ENCODE data around the gene RNF115. TPM values are rescaled to one million over a fixed set of nuclear protein-coding genes. Genes with fewer than 3 reads are reported as not detected.
A peak's percentile ranks its signal among the peaks of the same experiment; 100 is the strongest.

Gene RNF115
- total and polyA plus RNA-seq, 7 donors: 3.0 to 41.8 (median 16.6) TPM

GRCh38 chr1:145859491-145860023 lies 35.7 kb upstream of the RNF115 start:
- peaks cover 16 to 26% (median 18%) of the 10 kb centered on the region in 4 donors for H3K36me3 ChIP-seq
- peak; percentile 97 for DNase-seq
- 0% methylated on average over 41 of the region's 41 CpGs for WGBS, 2 donors
- intact Hi-C loops (cut with DNase I): loop anchor here (5.0 kb wide), 3 partner anchors 33 to 98 kb away; partner anchors contain the start of genes LIX1L and PEX11B
- H3K4me1 ChIP-seq: peaks cover 0 to 23% (median 20%) of the 10 kb centered on the region in 4 donors
- H3K27ac ChIP-seq: peak overlapping the region; percentile 94 to 96 (median 95)
- no peaks in the 10 kb centered on the region for H3K9me3 ChIP-seq
- H3K27me3 ChIP-seq: no peaks in the 10 kb centered on the region
- peak overlapping the region; percentile 57 to 97 (median 82) for H3K4me3 ChIP-seq
- TF ChIP-seq POLR2A (IDR thresholded peaks at IDR 0.05) (peak; percentile 66 to 77), EP300 (IDR thresholded peaks at IDR 0.05) (no peak), POLR2AphosphoS5 (IDR thresholded peaks at IDR 0.05) (peak; percentile 75 to 91 (median 88))
- TF ChIP-seq, protein P1, sequence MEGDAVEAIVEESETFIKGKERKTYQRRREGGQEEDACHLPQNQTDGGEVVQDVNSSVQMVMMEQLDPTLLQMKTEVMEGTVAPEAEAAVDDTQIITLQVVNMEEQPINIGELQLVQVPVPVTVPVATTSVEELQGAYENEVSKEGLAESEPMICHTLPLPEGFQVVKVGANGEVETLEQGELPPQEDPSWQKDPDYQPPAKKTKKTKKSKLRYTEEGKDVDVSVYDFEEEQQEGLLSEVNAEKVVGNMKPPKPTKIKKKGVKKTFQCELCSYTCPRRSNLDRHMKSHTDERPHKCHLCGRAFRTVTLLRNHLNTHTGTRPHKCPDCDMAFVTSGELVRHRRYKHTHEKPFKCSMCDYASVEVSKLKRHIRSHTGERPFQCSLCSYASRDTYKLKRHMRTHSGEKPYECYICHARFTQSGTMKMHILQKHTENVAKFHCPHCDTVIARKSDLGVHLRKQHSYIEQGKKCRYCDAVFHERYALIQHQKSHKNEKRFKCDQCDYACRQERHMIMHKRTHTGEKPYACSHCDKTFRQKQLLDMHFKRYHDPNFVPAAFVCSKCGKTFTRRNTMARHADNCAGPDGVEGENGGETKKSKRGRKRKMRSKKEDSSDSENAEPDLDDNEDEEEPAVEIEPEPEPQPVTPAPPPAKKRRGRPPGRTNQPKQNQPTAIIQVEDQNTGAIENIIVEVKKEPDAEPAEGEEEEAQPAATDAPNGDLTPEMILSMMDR (IDR thresholded peaks at IDR 0.05): no peak

- H3K4me3 ChIP-seq: peak within 1 kb of the TSS; percentile 57 to 97 (median 82)
- intact Hi-C loops (cut with DNase I): loop anchor here (5.0 kb wide), 3 partner anchors 33 to 98 kb away; partner anchors contain the start of genes LIX1L and PEX11B
- peaks cover 21 to 32% (median 24%) of the 10 kb centered on the region in 4 donors for H3K36me3 ChIP-seq
- peak; percentile 98 for DNase-seq
- H3K9me3 ChIP-seq: no peaks in the 10 kb centered on the region
- no peaks in the 10 kb centered on the region for H3K27me3 ChIP-seq
- H3K4me1 ChIP-seq: peaks cover 0 to 23% (median 20%) of the 10 kb centered on the region in 4 donors
- peak within 1 kb of the TSS; percentile 94 to 96 (median 95) for H3K27ac ChIP-seq
- no peak for TF ChIP-seq EP300 (IDR thresholded peaks at IDR 0.05)
- TF ChIP-seq POLR2A (IDR thresholded peaks at IDR 0.05): peak; percentile 73 to 81
- TF ChIP-seq POLR2AphosphoS5 (IDR thresholded peaks at IDR 0.05): peak; percentile 89 to 94 (median 94)
- WGBS, 2 donors: 0 to 1% methylated on average over 42 of the region's 42 CpGs
Measured at GRCh38 chr1:145858901-145859490, 35.1 kb upstream of the RNF115 start, which contains the start of gene PIAS3. Gene PIAS3, minus strand, starts transcription at chr1:145859081. Its CDS starts 91 bp downstream, at chr1:145858990.

DNA sequence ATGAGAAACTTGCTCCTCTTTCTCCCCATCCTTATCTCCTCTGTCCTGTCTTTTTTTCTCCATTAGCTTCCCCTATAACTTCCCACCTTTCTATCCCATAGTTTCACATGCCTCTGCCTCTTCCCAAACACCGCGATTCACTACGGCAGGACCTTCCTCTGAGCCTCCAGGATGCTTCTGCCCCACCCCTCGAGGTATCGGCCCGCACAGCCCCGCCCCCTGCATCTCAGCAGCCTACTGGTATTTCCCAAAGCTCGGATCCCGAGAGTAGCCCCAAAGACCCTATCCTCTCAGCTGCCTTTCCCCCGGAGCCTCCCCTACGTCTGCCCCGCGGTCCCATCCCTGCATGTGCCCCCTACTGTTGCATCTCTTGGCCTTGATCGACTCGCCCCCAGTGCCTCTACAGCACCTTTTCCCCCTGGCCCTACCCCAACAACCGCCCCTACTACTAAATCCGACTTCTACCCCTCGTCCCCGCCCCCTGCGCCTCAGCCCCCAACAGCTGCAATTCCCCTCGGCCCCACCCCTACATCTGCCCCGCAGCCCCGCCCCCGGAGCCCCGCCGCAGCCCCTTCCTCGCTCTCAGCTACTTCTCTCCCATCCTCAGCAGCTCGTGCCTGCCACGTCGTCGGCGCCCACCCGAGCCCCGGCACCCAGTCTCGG lies 34.5 kb upstream of the RNF115 start:
- WGBS, 2 donors: 1% methylated on average over 35 of the region's 35 CpGs
- Histone ChIP-seq H3K27ac (peak overlapping the region; percentile 94 to 96 (median 95)), H3K4me3 (peak overlapping the region; percentile 57 to 97 (median 82)), H3K36me3 (peaks cover 27 to 38% (median 29%) of the 10 kb centered on the region in 4 donors), H3K27me3 (no peaks in the 10 kb centered on the region), H3K4me1 (peaks cover 0 to 23% (median 20%) of the 10 kb centered on the region in 4 donors), H3K9me3 (no peaks in the 10 kb centered on the region)
- TF ChIP-seq, protein P1 (IDR thresholded peaks at IDR 0.05): no peak
- TF ChIP-seq POLR2AphosphoS5 (IDR thresholded peaks at IDR 0.05): no peak
- intact Hi-C loops (cut with DNase I): loop anchor here (5.0 kb wide), 3 partner anchors 34 to 99 kb away; partner anchors contain the start of genes LIX1L and PEX11B
- DNase-seq: peak; percentile 83

GRCh38 chr1:145857170-145857569 lies 33.3 kb upstream of the RNF115 start:
- intact Hi-C loops (cut with DNase I): loop anchor here (5.0 kb wide), 3 partner anchors 35 to 100 kb away; partner anchors contain the start of genes LIX1L and PEX11B
- H3K27me3 ChIP-seq: no peaks in the 10 kb centered on the region
- no peak overlapping the region for H3K27ac ChIP-seq
- H3K4me3 ChIP-seq: no peak overlapping the region
- WGBS, 2 donors: 71 to 85% methylated on average over 4 of the region's 4 CpGs
- TF ChIP-seq EP300 (IDR thresholded peaks at IDR 0.05) (no peak), POLR2AphosphoS5 (IDR thresholded peaks at IDR 0.05) (no peak), POLR2A (IDR thresholded peaks at IDR 0.05) (no peak)
- TF ChIP-seq, protein P1 (IDR thresholded peaks at IDR 0.05): no peak
- peaks cover 36 to 50% (median 37%) of the 10 kb centered on the region in 4 donors for H3K36me3 ChIP-seq
- H3K4me1 ChIP-seq: peaks cover 0 to 23% (median 20%) of the 10 kb centered on the region in 4 donors
- no peak for DNase-seq
- H3K9me3 ChIP-seq: no peaks in the 10 kb centered on the region
